ENCODE results near the gene PTPRR.

GRCh38 chr12:70842942-70843341, 77.6 kb downstream of the PTPRR start:
- no peak for TF ChIP-seq CTCF (IDR thresholded peaks at IDR 0.05; ENCODE audit: extremely low read depth in 1 of 2, insufficient read depth in 1 of 2, low read depth in 1 of 2, low read length in 2 of 2)
- TF ChIP-seq POLR2A (IDR thresholded peaks at IDR 0.05; ENCODE audit: low read depth, low read length), result no peak
